NCI-H2227 (cell line): ENCODE measurements around the gene ADAMTS20.
"Not testable (repeated sequence)": the region's sequence is repeated elsewhere in the genome, so short reads cannot be mapped to it uniquely, and the experiment has no call there.

ENCODE experiments used
- DNase-seq: peaks from one replicate; lab custom pipeline; 2025; ENCODE audit not compliant: unreplicated experiment; lab: John Stamatoyannopoulos, UW

ADAMTS20 gene

GRCh38 chr12:43551971-43552559 lies at the start of gene ADAMTS20:
ADAMTS20 (minus strand) TSS chr12:43552203; CDS start chr12:43551921, 282 bp downstream.
- DNase-seq, result peak; percentile 55

GRCh38 chr12:43599708-43600107 lies 47.7 kb upstream of the ADAMTS20 start:
- DNase-seq, result no peak

- no peak for DNase-seq
Measured at GRCh38 chr12:43599066-43599465, 47.1 kb upstream of the ADAMTS20 start.

GRCh38 chr12:43590307-43590706 lies 38.3 kb upstream of the ADAMTS20 start:
- DNase-seq, result no peak

GRCh38 chr12:43586646-43587245 lies 34.7 kb upstream of the ADAMTS20 start:
- no peak for DNase-seq

- DNase-seq, result no peak
Measured at GRCh38 chr12:43585676-43586075, 33.7 kb upstream of the ADAMTS20 start.

- no peak for DNase-seq
Measured at GRCh38 chr12:43580601-43581000, 28.6 kb upstream of the ADAMTS20 start.

- DNase-seq, result no peak
Measured at GRCh38 chr12:43579206-43579605, 27.2 kb upstream of the ADAMTS20 start.

- no peak for DNase-seq
Measured at GRCh38 chr12:43578782-43579181, 26.8 kb upstream of the ADAMTS20 start.

- DNase-seq, result no peak
Measured at GRCh38 chr12:43577381-43577780, 25.4 kb upstream of the ADAMTS20 start.

- no peak for DNase-seq
Measured at GRCh38 chr12:43576162-43576561, 24.2 kb upstream of the ADAMTS20 start.

- DNase-seq, result no peak
Measured at GRCh38 chr12:43571885-43572284, 19.9 kb upstream of the ADAMTS20 start.

GRCh38 chr12:43556057-43556456 lies 4.1 kb upstream of the ADAMTS20 start:
- DNase-seq, result no peak

GRCh38 chr12:43551279-43551970 lies 578 bp downstream of the ADAMTS20 start:
- no peak for DNase-seq

- no peak for DNase-seq
Measured at GRCh38 chr12:43550831-43551271, 1.2 kb downstream of the ADAMTS20 start.

- DNase-seq, result no peak
Measured at GRCh38 chr12:43544703-43545102, 7.3 kb downstream of the ADAMTS20 start.

GRCh38 chr12:43540470-43540869 lies 11.5 kb downstream of the ADAMTS20 start:
- DNase-seq, result no peak

GRCh38 chr12:43537675-43538074 lies 14.3 kb downstream of the ADAMTS20 start:
- not testable (repeated sequence) for DNase-seq

GRCh38 chr12:43516045-43516444 lies 36.0 kb downstream of the ADAMTS20 start:
- DNase-seq, result no peak

- DNase-seq, result no peak
Measured at GRCh38 chr12:43501703-43502102, 50.3 kb downstream of the ADAMTS20 start.

- no peak for DNase-seq
Measured at GRCh38 chr12:43493261-43493797, 58.7 kb downstream of the ADAMTS20 start.
